GM12801 (cell line): ENCODE measurements around the gene WASL.

Source experiments
- CTCF ChIP-seq: IDR thresholded peaks from one replicate; pipeline ENCODE4 v1.5.1; 2011; ENCODE audit warnings: control low read depth; ENCODE audit not compliant: insufficient read length; ENCODE audit errors: extremely low read depth

WASL gene

GRCh38 chr7:123705211-123705901 is 43.4 kb downstream of the WASL start:
- TF ChIP-seq CTCF = no peak

- no peak for TF ChIP-seq CTCF
These were observed 52.7 kb downstream of the WASL start for GRCh38 chr7:123695944-123696677.

- no peak for TF ChIP-seq CTCF
These were observed 56.3 kb downstream of the WASL start for GRCh38 chr7:123692471-123692877.

GRCh38 chr7:123690550-123690949 is 58.3 kb downstream of the WASL start:
- TF ChIP-seq CTCF = no peak

- TF ChIP-seq CTCF = no peak
These were observed 59.6 kb downstream of the WASL start for GRCh38 chr7:123689250-123689649.

GRCh38 chr7:123687727-123688126 is 61.1 kb downstream of the WASL start:
- TF ChIP-seq CTCF = no peak

- no peak for TF ChIP-seq CTCF
These were observed 61.6 kb downstream of the WASL start for GRCh38 chr7:123687161-123687560.
